HEK293T (cell line): ENCODE measurements around the gene AGPS.

Experiments
- FOXM1 ChIP-seq: fragments of 450-650 bp; IDR thresholded peaks from 2 replicates; pipeline ENCODE4 v1.6.1; 2017; ENCODE audit warnings: mild to moderate bottlenecking, borderline replicate concordance
- NFRKB ChIP-seq: fragments of 450-650 bp; IDR thresholded peaks from 2 replicates; pipeline ENCODE4 v1.6.1; 2016; ENCODE audit warnings: mild to moderate bottlenecking, moderate library complexity
- PKNOX1 ChIP-seq: fragments of 450-650 bp; IDR thresholded peaks from 2 replicates; pipeline ENCODE4 v1.6.1; 2016
- SP1 ChIP-seq: fragments of 450-650 bp; IDR thresholded peaks from 2 replicates; pipeline ENCODE4 v1.6.1; 2017
- ZNF384 ChIP-seq: fragments of 450-650 bp; IDR thresholded peaks from 2 replicates; pipeline ENCODE4 v1.6.1; 2016

DNA sequence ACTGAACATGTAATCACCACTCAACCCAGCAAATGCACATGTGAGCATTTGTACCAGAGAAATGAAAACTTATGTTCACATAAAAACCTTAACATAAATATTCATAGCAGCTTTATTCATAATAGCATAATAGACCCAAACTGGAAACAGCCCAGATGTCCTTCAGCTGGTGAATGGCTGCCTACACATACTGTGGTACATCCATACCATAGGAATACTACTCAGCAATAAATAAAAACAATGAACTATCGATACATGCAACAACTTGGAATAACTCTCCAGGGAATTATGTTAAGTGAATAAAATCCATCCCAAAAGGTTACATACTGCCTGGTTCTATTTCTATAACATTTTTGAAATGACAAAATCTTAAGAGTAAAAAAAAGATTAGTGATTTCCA is 140.0 kb downstream of the AGPS start:
- TF ChIP-seq SP1 (no peak), FOXM1 (no peak), ZNF384 (no peak), NFRKB (no peak), PKNOX1 (no peak)
